Measurements from ENCODE around the gene TTC7B.
"Not testable (repeated sequence)": the region's sequence is repeated elsewhere in the genome, so short reads cannot be mapped to it uniquely, and the experiment has no call there.

TTC7B gene

DNA sequence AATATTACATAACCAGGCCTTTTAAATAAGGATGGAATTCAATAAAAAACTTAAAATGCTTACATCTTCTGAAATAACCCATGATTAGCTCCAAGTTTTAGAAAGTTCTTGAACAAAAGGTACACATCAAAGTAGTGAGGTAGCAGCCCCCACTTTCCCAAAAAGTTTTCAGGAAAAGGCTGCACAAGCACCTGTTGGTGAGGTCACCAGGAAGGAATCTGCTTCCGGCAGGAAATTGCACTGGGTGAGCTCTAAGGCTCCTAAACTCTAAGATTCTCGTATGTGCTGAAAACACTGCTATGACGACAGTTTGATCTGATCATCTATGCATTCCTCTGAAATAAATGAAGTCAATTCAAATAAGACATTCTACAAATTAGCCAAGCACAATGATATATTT, 34.3 kb upstream of the TTC7B start:
- no peak for TF ChIP-seq CTCF (IDR thresholded peaks at IDR 0.05; ENCODE audit: low read depth, low read length)
- H3K4me3 ChIP-seq (ENCODE audit: low read depth, low read length): no peak overlapping the region

DNA sequence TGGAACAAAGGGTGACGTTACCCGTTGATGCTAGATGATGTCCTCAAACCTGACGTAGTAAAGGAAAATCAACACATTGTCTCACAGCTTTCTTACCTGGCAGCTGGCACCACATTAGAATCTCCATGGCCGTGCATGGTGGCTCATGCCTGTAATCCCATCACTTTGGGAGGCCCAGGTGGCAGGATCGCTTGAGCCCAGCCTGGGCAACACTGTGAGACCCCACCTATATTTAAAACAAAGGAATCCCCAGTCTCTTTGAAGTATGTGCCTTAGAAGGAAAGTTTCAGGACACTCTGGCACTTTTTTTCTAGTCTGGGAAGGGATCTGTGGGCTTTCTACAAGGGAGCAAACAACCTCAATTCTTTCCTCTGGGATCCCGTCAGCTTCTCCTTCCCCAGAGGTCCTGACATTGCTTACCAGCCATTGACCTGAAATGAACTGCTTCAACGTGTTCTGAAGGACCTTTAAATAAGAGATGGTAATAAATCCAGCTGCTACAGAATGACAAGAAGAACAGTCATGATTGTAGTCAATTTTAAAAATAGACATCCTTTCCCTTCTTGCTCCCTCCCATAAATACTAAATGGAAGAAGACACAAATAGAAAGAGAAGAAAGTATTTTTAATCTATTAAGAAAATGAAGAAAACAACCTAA, 33.7 kb upstream of the TTC7B start:
- TF ChIP-seq CTCF (IDR thresholded peaks at IDR 0.05; ENCODE audit: low read depth, low read length): no peak
- H3K4me3 ChIP-seq (ENCODE audit: low read depth, low read length): no peak overlapping the region

DNA sequence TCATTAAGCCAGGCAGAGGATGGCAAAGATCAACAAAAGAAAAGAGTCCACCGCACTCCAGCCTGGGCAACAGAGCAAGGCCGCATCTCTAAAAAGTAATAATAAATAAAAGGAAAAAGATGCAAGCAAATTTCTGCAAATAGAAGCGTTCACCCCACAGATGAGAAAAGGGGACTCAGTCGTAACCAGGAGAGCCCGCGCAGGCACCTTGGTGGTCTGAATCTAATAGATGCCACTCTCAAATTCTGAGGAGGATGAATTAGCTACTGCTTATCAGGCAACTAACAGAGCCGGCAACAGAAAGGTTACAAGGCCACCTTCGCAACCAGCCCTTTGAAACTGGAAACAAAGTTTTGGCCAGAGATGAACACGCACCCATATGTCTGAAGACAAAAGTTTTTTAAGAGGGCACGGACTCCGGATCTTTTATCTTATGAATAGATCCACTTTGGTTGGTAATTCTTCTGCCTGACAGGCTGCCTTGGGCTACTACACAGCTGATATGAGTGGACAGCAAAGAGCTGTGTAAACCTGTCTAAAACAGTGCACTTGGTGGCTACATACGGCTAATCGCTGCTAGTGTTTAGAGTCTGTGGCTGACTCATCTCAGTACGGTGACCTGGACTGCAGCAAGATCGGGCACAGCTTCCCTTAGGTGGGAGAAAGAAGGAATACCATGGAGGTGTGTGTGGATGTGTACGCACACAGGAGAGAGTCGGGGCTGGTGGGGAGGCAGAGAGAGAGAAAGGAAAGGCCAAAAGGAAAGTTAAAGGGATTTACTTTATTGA, 32.9 kb upstream of the TTC7B start:
- TF ChIP-seq CTCF (IDR thresholded peaks at IDR 0.05; ENCODE audit: low read depth, low read length): no peak
- no peak overlapping the region for H3K4me3 ChIP-seq (ENCODE audit: low read depth, low read length)

DNA sequence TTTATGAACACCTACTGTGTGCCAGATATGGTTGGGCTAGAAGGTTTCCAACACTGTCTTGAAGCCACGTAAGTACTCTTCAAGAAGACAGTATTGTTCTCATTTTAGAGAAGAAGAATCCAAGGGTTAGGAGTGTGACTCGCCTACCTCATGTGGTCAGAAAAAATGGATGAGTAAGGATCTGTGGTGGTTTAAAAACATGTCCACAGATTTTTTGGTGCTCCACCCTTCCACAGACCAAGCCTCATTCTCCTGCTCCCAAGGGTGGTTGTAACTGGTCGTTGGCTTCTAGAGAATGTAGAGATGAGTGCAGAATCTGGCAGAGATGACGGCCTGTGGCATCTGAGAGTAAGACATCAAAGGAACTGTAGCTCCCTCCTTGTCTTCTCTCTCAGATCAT, 30.3 kb upstream of the TTC7B start:
- H3K4me3 ChIP-seq (ENCODE audit: low read depth, low read length): no peak overlapping the region
- no peak for TF ChIP-seq CTCF (IDR thresholded peaks at IDR 0.05; ENCODE audit: low read depth, low read length)

DNA sequence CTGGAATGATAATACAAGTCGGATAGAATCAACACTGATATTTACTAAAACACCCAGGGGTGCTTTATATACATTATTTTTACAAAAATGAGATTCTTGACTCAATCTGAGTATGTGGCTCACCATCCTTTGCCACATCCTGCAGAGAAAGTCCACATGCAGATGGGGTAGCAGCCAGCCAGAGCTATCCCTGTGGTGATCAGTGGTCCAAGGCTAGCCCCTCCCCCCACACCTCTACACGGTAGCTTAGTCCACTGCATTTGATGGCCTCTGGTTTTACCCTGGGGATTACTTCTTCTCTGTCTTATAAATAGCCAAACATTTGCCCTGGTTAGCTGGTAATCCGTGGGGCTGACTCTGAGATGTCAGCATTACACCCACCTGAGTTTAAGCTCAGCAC, 28.1 kb upstream of the TTC7B start:
- H3K4me3 ChIP-seq (ENCODE audit: low read depth, low read length): no peak overlapping the region
- no peak for TF ChIP-seq CTCF (IDR thresholded peaks at IDR 0.05; ENCODE audit: low read depth, low read length)

- no peak overlapping the region for H3K4me3 ChIP-seq (ENCODE audit: low read depth, low read length)
- TF ChIP-seq CTCF (IDR thresholded peaks at IDR 0.05; ENCODE audit: low read depth, low read length): no peak
Observed at GRCh38 chr14:90842726-90843125, 26.5 kb upstream of the TTC7B start.

- not testable (repeated sequence) for H3K4me3 ChIP-seq (ENCODE audit: low read depth, low read length)
Observed at GRCh38 chr14:90840667-90841066, 24.4 kb upstream of the TTC7B start.

Data from WI38 (cell line).